Tibial nerve (tissue), 4 donors: ENCODE data around the gene KCNJ9.

Experiments
- CTCF ChIP-seq, 5 experiments: fragments of 200-600 bp in 3 of 5; fragments of 450-650 bp in 2 of 5; sonication (generic) in 3 of 5; IDR thresholded peaks; one replicate each; pipeline ENCODE4 v1.5.1; 2016 to 2019; ENCODE audit warnings: antibody characterized with exemption in 5 of 5, mild to moderate bottlenecking in 3 of 5, moderate library complexity in 2 of 5
- EP300 ChIP-seq, 2 donors: sonication (generic); formaldehyde crosslinking; IDR thresholded peaks; one replicate each; pipeline ENCODE4 v1.6.1; 2017; ENCODE audit warnings: antibody characterized with exemption in 2 of 2, mild to moderate bottlenecking in 1 of 2

DNA sequence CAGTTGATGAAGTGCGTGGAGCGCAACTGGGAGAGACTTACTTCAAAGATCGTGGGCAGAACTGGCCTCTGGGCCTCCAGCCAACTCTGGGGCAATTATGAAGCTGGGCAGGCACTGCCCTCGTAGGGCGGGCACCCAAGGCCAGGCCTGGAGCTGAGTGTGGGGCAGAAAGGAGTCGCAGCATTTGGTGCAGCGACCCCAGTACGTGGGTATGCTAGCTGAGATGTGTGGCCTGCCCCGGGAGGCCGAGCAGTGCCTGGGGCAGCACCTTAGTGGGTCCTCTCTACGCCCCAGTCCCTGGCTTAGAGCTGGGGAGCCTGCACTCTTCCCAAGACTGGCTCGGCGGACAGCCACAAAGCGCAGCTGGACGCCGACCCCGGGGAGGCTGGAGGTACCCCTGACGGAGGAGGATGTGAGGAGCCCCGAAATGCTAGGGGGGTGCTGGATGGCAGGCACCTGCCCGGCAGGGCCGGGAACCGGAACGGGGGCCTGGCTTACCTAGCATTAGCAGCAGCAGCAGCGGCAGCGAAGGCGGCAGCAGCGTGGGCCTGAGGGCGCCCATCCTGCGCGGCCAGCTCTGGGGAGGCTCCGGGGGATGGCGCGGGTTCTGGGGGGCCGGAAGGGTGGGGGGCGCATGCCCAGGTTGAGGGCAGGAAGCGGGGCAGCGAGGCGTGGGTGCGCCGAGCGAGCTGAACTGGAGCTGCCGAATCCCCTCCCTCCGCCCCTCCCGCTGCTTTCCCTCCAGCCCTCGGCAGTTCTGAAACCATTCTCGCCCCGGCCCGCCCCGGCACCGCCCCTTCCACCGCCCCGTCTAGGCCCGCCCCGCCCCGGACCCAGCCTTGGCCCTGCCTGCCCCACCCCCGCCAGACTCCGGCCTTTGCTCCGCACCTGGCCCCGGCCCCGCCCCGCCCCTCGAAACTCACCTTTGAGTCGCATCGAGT lies 16.8 kb downstream of the KCNJ9 start, which contains the start of gene IGSF8:
- no peak for TF ChIP-seq CTCF (IDR thresholded peaks at IDR 0.05)
- TF ChIP-seq EP300 (IDR thresholded peaks at IDR 0.05): peak in 1 of 2 donors; percentile 36
